Measurements from ENCODE around the gene GYS2. TPM values are rescaled to one million over a fixed set of nuclear protein-coding genes. Genes with fewer than 3 reads are reported as not detected.
"Not testable (repeated sequence)": the region's sequence is repeated elsewhere in the genome, so short reads cannot be mapped to it uniquely, and the experiment has no call there.

The GYS2 gene
- under 1 TPM in 3 of 4 donors, not detected in 1; 0.10 to 0.32 (median 0.17) TPM for polyA plus RNA-seq (ENCODE audit: insufficient read length in 4 of 4)

- DNase-seq (ENCODE audit: low read depth in 4 of 4, low spot score in 3 of 4), result no peak
These were observed at the start of gene GYS2 for GRCh38 chr12:21604245-21605101. Gene GYS2, minus strand, starts transcription at chr12:21604847. Its CDS starts 255 bp downstream, at chr12:21604592.

DNA sequence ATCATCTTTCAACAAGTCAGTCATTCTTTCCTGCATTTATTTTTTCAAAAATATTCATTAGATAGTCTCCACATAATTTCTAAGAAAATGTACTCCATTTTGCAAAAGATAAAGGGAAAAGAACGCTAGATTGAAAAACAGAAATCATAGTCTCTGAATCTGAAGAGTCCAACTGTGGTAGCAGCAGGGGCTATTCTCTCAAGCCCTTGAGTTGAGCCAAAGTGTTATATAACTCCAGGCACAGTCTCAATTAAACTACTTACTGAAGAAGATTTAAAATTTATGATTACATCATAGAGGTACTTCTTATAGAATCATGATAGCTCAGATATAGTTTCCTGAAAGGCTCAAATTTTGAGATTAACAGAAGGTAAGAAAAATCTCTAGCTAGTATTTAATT is 47.2 kb upstream of the GYS2 start:
- DNase-seq (ENCODE audit: low read depth in 4 of 4, low spot score in 3 of 4), result no peak

DNA sequence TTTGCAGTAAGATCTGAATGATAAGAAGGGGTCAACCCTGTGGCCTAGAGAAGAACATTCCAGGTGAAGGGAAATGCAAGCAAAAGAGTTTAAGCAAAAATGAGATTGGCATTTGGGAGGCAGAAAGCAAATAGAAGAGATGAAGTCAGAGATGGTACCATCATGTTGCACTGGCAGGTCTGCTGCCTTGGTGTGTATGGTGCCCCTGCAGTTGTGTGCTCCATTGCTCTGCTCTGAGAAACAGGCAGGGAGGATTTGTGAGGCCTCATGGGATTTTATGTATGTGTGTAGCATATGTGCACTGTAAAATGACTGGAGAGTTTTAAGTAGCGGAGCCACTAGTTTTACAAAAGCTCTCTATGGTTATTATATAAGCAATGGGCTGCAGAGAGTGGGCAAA is 46.4 kb upstream of the GYS2 start:
- no peak for DNase-seq (ENCODE audit: low read depth in 4 of 4, low spot score in 3 of 4)

- DNase-seq (ENCODE audit: low read depth in 4 of 4, low spot score in 3 of 4), result no peak
These were observed 44.4 kb upstream of the GYS2 start for GRCh38 chr12:21649034-21649433.

- no peak for DNase-seq (ENCODE audit: low read depth in 4 of 4, low spot score in 3 of 4)
These were observed 43.7 kb upstream of the GYS2 start for GRCh38 chr12:21648378-21648777.

- no peak for DNase-seq (ENCODE audit: low read depth in 4 of 4, low spot score in 3 of 4)
These were observed 42.5 kb upstream of the GYS2 start for GRCh38 chr12:21647179-21647578.

DNA sequence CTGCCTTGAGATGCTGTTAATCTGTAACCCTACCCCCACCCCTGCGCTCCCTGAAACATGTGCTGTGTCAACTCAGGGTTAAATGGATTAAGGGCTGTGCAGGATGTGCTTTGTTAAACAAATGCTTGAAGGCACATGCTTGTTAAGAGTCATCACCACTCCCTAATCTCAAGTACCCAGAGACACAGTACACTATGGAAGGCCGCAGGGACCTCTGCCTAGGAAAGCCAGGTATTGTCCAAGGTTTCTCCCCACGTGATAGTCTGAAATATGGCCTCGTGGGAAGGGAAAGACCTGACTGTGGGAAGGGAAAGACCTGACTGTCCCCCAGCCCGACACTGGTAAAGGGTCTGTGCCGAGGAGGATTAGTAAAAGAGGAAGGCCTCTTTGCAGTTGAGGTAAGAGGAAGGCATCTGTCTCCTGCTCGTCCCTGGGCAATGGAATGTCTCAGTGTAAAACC is 40.4 kb upstream of the GYS2 start:
- not testable (repeated sequence) for DNase-seq (ENCODE audit: low read depth in 4 of 4, low spot score in 3 of 4)

GRCh38 chr12:21644516-21644915 is 39.9 kb upstream of the GYS2 start:
- no peak for DNase-seq (ENCODE audit: low read depth in 4 of 4, low spot score in 3 of 4)

DNA sequence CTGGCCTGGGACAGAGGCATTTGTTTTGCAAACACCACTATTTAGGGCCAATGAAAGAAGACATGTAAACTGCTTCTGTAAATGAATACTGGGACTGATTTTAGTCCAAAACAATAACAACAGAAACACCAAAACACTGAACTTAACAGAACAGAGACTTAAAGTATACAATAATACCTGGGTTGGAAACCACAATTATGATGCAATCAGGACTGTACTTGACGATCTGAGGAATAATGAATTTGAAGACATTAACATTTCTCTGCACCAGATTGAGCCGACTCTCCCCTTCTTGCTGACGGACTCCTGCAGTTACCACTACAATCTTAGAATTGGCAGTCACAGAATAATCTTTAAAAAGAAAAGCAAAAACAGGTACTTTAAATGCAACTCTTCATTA is 39.1 kb upstream of the GYS2 start:
- no peak for DNase-seq (ENCODE audit: low read depth in 4 of 4, low spot score in 3 of 4)

- no peak for DNase-seq (ENCODE audit: low read depth in 4 of 4, low spot score in 3 of 4)
These were observed 38.2 kb upstream of the GYS2 start for GRCh38 chr12:21642707-21643389.

GRCh38 chr12:21638054-21638891 is 33.6 kb upstream of the GYS2 start:
- no peak for DNase-seq (ENCODE audit: low read depth in 4 of 4, low spot score in 3 of 4)

DNA sequence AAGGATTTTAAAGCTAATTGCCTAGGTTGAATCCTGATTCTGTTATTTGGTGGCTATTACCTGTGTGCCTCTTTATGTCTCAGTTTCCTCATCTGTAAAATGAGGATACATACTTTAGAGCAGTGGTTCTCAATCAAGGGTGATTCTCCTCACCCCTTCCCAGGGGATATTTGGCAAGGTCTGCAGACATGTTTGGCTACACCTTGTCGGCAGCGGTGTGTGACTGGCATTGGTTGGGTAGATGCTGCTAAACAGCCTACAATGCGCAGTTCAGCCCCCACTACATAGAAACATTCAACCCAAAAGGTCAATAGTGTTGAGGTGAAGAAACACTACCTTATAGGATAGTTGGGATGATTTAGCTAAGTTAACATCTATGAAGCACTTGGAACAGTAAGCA is 29.6 kb upstream of the GYS2 start:
- no peak for DNase-seq (ENCODE audit: low read depth in 4 of 4, low spot score in 3 of 4)

DNA sequence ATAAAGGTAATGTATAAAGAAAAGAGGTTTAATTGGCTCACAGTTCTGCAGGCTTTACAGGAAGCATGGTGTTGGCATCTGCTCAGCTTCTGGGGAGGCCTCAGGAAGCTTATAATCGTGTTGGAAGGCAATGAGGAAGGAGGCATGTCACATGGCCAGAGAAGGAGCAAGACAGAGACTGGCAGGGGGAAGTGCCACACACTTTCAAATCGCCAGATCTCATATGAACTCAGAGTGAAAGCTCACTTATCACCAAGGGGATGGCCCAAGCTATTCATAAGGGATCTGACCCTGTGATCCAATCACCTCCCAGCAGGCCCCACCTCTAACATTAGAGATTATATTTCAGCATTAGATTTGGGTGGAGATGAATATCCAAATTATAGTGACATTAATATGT is 26.7 kb upstream of the GYS2 start:
- no peak for DNase-seq (ENCODE audit: low read depth in 4 of 4, low spot score in 3 of 4)

DNA sequence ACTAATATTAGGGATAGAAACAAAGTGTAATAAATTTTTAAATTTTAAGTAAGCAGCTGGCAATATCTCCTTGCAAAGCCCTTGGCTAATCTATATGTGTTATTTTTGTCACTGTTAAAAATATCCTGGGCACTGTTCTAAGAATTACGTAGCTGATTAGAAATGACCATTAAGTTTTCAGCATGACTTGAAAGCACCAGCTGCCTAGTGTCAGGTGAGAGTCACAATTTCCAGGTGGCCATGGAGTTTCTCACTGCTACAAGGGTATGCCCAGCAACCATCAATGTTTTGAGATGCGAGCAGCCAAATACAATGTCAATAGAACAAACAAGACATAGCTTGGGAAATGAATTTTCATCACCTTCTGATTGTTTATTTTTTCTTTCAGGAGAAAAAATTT is 23.3 kb upstream of the GYS2 start:
- DNase-seq (ENCODE audit: low read depth in 4 of 4, low spot score in 3 of 4), result no peak

- DNase-seq (ENCODE audit: low read depth in 4 of 4, low spot score in 3 of 4), result no peak
These were observed 13.9 kb upstream of the GYS2 start for GRCh38 chr12:21618566-21618965.

- no peak for DNase-seq (ENCODE audit: low read depth in 4 of 4, low spot score in 3 of 4)
These were observed 12.4 kb upstream of the GYS2 start for GRCh38 chr12:21617030-21617429.

- no peak for DNase-seq (ENCODE audit: low read depth in 4 of 4, low spot score in 3 of 4)
These were observed 10.8 kb upstream of the GYS2 start for GRCh38 chr12:21615431-21615830.

DNA sequence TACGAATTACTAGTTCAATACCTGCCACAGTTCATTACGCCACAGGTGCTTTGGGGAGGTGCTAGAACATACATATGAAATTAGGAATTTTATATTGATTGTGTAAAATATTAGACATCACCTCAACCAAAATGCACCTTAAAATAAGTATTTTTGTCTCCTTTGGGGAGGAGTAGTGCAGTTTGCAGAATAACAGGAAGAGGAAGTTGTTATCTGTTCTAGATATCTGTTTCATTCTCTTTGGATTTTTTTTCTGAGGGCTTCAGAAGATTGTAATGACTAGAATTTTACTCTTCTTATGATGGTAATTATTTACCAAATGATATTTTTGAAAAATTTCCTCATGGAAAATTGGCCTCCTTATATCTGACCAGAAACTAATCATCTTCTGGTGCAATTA is 9.9 kb upstream of the GYS2 start:
- no peak for DNase-seq (ENCODE audit: low read depth in 4 of 4, low spot score in 3 of 4)

DNA sequence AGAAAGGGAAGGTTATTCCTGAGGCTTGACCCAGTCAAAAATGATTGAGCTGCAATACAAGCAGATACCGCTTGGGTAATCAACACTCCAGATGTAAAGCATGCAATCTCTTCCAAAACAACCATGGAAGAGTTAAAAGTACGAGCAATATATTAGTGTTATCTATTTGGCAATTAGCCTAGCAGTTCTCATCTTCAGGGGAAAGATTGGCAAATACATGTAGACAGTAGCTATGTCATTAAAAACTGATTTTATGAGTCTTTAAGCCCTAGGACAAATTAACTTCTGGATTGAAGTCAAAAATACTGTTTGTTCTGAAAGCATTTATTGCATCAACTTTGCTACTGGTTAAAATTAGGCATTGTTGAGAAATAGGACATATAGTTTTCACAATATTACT is 9.3 kb upstream of the GYS2 start:
- DNase-seq (ENCODE audit: low read depth in 4 of 4, low spot score in 3 of 4), result no peak

DNA sequence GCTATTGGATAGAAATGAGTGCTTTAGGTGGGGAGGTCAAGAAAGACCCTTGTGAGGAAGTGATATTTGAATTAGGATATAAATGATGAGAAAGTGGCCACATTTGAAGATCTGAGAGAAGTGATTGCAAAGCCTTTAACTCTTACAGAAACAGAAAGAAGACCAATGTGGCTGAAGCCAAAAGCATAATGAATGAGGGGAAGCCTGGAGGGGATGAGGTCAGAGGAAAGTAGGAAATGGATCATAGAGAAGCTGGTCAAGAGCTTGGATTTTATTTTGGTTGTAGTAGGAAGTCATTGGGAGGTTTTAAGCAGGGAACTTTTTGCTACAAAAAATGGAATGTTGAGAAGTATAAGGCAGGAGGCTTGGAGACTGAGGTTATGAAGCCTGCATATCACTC is 3.5 kb upstream of the GYS2 start:
- DNase-seq (ENCODE audit: low read depth in 4 of 4, low spot score in 3 of 4), result no peak

GRCh38 chr12:21607701-21608100 is 3.1 kb upstream of the GYS2 start:
- DNase-seq (ENCODE audit: low read depth in 4 of 4, low spot score in 3 of 4), result peak in 1 of 4 donors; percentile 4

All from left renal pelvis (tissue), 4 donors.